Measurements from ENCODE around the gene TRMT11. TPM values are rescaled to one million over a fixed set of nuclear protein-coding genes. Genes with fewer than 3 reads are reported as not detected.

Gene TRMT11
- total and polyA plus RNA-seq, 2 of the 13 experiments (the other 11 are each of a cell fraction or from before 2014, with no cell fraction given) = 42.2 to 81.9 TPM

GRCh38 chr6:125986301-125987025, at the start of gene TRMT11 (continued):
- TF ChIP-seq TCF12 (IDR thresholded peaks at IDR 0.05) (no peak), TCF12 (CRISPR knock-in tag; IDR thresholded peaks at IDR 0.05) (no peak), TOPORS (CRISPR knock-in tag; IDR thresholded peaks at IDR 0.05) (no peak), PAWR (CRISPR knock-in tag; IDR thresholded peaks at IDR 0.05; ENCODE audit: borderline replicate concordance) (no peak), HMGA1 (CRISPR knock-in tag; conservative IDR thresholded peaks at IDR 0.05) (no peak), BCL6 (CRISPR knock-in tag; IDR thresholded peaks at IDR 0.05) (peak; percentile 38), ZFP37 (CRISPR knock-in tag; IDR thresholded peaks at IDR 0.05; ENCODE audit: borderline replicate concordance) (peak; percentile 69; the same call in 1 of the 2 replicates), MED1 (CRISPR knock-in tag; IDR thresholded peaks at IDR 0.05) (peak; percentile 72), MTF1 (CRISPR knock-in tag; IDR thresholded peaks at IDR 0.05) (0 out of 2 replicates have a peak, but pooled peaks have one; percentile 13), LCORL (IDR thresholded peaks at IDR 0.05) (no peak), LCORL (CRISPR knock-in tag; IDR thresholded peaks at IDR 0.05) (peak; percentile 82), RBAK (CRISPR knock-in tag; IDR thresholded peaks at IDR 0.05) (peak; percentile 45; the same call in 1 of the 2 replicates), ZNF513 (CRISPR knock-in tag; conservative IDR thresholded peaks at IDR 0.05) (no peak), AGO2 (optimal IDR thresholded peaks at IDR 0.05; ENCODE audit: low read depth, low read length) (peak; percentile 84), SRF (IDR thresholded peaks at IDR 0.05; ENCODE audit: low read depth, low read length) (peak; percentile 16; the same call in 1 of the 2 replicates)
- TF ChIP-seq, protein P1, sequence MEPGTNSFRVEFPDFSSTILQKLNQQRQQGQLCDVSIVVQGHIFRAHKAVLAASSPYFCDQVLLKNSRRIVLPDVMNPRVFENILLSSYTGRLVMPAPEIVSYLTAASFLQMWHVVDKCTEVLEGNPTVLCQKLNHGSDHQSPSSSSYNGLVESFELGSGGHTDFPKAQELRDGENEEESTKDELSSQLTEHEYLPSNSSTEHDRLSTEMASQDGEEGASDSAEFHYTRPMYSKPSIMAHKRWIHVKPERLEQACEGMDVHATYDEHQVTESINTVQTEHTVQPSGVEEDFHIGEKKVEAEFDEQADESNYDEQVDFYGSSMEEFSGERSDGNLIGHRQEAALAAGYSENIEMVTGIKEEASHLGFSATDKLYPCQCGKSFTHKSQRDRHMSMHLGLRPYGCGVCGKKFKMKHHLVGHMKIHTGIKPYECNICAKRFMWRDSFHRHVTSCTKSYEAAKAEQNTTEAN (CRISPR knock-in tag; conservative IDR thresholded peaks at IDR 0.05) = no peak; the same call in 1 of the 2 replicates
- TF ChIP-seq, protein P2, sequence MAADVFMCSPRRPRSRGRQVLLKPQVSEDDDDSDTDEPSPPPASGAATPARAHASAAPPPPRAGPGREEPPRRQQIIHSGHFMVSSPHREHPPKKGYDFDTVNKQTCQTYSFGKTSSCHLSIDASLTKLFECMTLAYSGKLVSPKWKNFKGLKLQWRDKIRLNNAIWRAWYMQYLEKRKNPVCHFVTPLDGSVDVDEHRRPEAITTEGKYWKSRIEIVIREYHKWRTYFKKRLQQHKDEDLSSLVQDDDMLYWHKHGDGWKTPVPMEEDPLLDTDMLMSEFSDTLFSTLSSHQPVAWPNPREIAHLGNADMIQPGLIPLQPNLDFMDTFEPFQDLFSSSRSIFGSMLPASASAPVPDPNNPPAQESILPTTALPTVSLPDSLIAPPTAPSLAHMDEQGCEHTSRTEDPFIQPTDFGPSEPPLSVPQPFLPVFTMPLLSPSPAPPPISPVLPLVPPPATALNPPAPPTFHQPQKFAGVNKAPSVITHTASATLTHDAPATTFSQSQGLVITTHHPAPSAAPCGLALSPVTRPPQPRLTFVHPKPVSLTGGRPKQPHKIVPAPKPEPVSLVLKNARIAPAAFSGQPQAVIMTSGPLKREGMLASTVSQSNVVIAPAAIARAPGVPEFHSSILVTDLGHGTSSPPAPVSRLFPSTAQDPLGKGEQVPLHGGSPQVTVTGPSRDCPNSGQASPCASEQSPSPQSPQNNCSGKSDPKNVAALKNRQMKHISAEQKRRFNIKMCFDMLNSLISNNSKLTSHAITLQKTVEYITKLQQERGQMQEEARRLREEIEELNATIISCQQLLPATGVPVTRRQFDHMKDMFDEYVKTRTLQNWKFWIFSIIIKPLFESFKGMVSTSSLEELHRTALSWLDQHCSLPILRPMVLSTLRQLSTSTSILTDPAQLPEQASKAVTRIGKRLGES (CRISPR knock-in tag; IDR thresholded peaks at IDR 0.05; ENCODE audit: borderline replicate concordance) = no peak
- TF ChIP-seq, protein P3, sequence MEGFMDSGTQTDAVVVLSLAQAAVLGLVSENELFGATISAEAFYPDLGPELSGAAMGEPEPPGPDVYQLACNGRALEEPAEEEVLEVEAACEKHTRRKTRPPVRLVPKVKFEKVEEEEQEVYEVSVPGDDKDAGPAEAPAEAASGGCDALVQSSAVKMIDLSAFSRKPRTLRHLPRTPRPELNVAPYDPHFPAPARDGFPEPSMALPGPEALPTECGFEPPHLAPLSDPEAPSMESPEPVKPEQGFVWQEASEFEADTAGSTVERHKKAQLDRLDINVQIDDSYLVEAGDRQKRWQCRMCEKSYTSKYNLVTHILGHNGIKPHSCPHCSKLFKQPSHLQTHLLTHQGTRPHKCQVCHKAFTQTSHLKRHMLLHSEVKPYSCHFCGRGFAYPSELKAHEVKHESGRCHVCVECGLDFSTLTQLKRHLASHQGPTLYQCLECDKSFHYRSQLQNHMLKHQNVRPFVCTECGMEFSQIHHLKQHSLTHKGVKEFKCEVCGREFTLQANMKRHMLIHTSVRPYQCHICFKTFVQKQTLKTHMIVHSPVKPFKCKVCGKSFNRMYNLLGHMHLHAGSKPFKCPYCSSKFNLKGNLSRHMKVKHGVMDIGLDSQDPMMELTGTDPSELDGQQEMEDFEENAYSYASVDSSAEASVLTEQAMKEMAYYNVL (CRISPR knock-in tag; IDR thresholded peaks at IDR 0.05; ENCODE audit: borderline replicate concordance) = no peak; the same call in 1 of the 2 replicates
- TF ChIP-seq, protein P4, sequence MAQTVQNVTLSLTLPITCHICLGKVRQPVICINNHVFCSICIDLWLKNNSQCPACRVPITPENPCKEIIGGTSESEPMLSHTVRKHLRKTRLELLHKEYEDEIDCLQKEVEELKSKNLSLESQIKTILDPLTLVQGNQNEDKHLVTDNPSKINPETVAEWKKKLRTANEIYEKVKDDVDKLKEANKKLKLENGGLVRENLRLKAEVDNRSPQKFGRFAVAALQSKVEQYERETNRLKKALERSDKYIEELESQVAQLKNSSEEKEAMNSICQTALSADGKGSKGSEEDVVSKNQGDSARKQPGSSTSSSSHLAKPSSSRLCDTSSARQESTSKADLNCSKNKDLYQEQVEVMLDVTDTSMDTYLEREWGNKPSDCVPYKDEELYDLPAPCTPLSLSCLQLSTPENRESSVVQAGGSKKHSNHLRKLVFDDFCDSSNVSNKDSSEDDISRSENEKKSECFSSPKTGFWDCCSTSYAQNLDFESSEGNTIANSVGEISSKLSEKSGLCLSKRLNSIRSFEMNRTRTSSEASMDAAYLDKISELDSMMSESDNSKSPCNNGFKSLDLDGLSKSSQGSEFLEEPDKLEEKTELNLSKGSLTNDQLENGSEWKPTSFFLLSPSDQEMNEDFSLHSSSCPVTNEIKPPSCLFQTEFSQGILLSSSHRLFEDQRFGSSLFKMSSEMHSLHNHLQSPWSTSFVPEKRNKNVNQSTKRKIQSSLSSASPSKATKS (CRISPR knock-in tag; IDR thresholded peaks at IDR 0.05) = no peak

Measured in HepG2 (cell line).